ENCODE measurements around the gene TAF8. TPM values are rescaled to one million over a fixed set of nuclear protein-coding genes. Genes with fewer than 3 reads are reported as not detected.

Gene TAF8
- polyA plus RNA-seq, 1 of the 3 experiments (the other 2 are of a cell fraction): 27.8 TPM

GRCh38 chr6:42025845-42026243 is 24.5 kb upstream of the TAF8 start:
- Histone ChIP-seq H4K20me1 (ENCODE audit: insufficient read depth) (no peaks in the 10 kb centered on the region), H3K79me2 (ENCODE audit: insufficient read depth) (no peaks in the 10 kb centered on the region), H3K9me3 (no peaks in the 10 kb centered on the region), H2AFZ (ENCODE audit: low read depth) (no peak overlapping the region), H3K27ac (ENCODE audit: low read depth in 2 of 2, low read length in 1 of 2) (no peak overlapping the region), H3K4me3 (ENCODE audit: low read depth in 2 of 2, low read length in 1 of 2) (no peak overlapping the region), H3K4me1 (ENCODE audit: control insufficient read depth in 1 of 2, insufficient read depth in 2 of 2, low read depth in 1 of 2, low read length in 1 of 2) (peaks cover 6 to 7% of the 10 kb centered on the region in 2 experiments; a peak in 3 of 4 replicates), H3K9ac (no peak overlapping the region), H3F3A (replicated peaks; ENCODE audit: insufficient read depth) (no peaks in the 10 kb centered on the region), H3K36me3 (replicated peaks in 1 of 2; ENCODE audit: control insufficient read depth in 1 of 2, insufficient read depth in 2 of 2, low read length in 1 of 2) (no peaks in the 10 kb centered on the region), H3K4me2 (no peak overlapping the region), H3K27me3 (ENCODE audit: insufficient read depth) (no peaks in the 10 kb centered on the region), H3K9me2 (no peaks in the 10 kb centered on the region)
- 71% methylated on average over 7 of the region's 7 CpGs for WGBS (ENCODE audit: low lambda C conversion rate)
- no peak for DNase-seq
- no peak for TF ChIP-seq POLR2AphosphoS5 (IDR thresholded peaks at IDR 0.05; ENCODE audit: low read depth, low read length)
- TF ChIP-seq FOXJ3 (CRISPR knock-in tag; IDR thresholded peaks at IDR 0.05): no peak
- no peak for TF ChIP-seq MAX (IDR thresholded peaks at IDR 0.05; ENCODE audit: low read depth)
- TF ChIP-seq SMC3 (IDR thresholded peaks at IDR 0.05; ENCODE audit: low read depth, low read length): no peak
- TF ChIP-seq USF2 (IDR thresholded peaks at IDR 0.05; ENCODE audit: borderline replicate concordance, low read depth, low read length): no peak
- TF ChIP-seq IRF3 (IDR thresholded peaks at IDR 0.05; ENCODE audit: low read depth, low read length): no peak
- TF ChIP-seq MXI1 (IDR thresholded peaks at IDR 0.05; ENCODE audit: low read depth, low read length): no peak
- TF ChIP-seq RXRA (IDR thresholded peaks at IDR 0.05; ENCODE audit: borderline replicate concordance, low read depth): no peak
- no peak for TF ChIP-seq MEF2A (IDR thresholded peaks at IDR 0.05; ENCODE audit: borderline replicate concordance, low read depth)
- no peak for TF ChIP-seq TEAD4 (IDR thresholded peaks at IDR 0.05; ENCODE audit: borderline replicate concordance, insufficient read depth)
- no peak for TF ChIP-seq RAD21 (IDR thresholded peaks at IDR 0.05; ENCODE audit: low read length)
- TF ChIP-seq GABPA (IDR thresholded peaks at IDR 0.05; ENCODE audit: low read depth): no peak
- TF ChIP-seq, protein P1, sequence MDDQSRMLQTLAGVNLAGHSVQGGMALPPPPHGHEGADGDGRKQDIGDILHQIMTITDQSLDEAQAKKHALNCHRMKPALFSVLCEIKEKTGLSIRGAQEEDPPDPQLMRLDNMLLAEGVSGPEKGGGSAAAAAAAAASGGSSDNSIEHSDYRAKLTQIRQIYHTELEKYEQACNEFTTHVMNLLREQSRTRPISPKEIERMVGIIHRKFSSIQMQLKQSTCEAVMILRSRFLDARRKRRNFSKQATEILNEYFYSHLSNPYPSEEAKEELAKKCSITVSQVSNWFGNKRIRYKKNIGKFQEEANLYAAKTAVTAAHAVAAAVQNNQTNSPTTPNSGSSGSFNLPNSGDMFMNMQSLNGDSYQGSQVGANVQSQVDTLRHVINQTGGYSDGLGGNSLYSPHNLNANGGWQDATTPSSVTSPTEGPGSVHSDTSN (IDR thresholded peaks at IDR 0.05): no peak
- TF ChIP-seq JUND (IDR thresholded peaks at IDR 0.05): no peak
- CTCF ChIA-PET: interaction anchor here (0.6 to 4.0 kb wide), 4 partner anchors 19 to 236 kb away, joined by 3 to 20 read pairs (median 4); no protein-coding TSS in a partner anchor
- POLR2A ChIA-PET: no interaction called here

DNA sequence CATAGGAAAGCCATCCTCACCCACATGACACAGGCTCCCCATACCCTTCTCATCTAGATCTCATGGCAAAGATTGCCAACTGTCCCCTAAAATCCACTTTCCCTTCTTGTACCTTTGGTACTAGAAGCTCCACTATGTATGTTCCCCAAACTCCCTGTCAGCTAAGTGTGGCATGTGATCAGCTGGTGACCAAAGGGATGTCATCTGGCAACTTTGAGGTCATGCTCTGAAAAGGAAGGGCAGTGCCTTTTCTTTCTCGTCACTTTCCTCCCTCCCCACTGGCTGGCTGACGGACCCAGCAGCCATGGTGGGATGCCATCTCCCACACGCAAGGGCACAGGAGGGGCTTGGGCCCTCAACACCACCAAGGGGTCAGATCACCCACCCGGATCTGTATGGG is 23.8 kb upstream of the TAF8 start:
- H3K4me1 ChIP-seq (ENCODE audit: control insufficient read depth in 1 of 2, insufficient read depth in 2 of 2, low read depth in 1 of 2, low read length in 1 of 2): peaks cover 6 to 12% of the 10 kb centered on the region in 2 experiments; a peak in 3 of 4 replicates
- H3K9me2 ChIP-seq: no peaks in the 10 kb centered on the region
- no peak for DNase-seq
- H2AFZ ChIP-seq (ENCODE audit: low read depth): no peak overlapping the region
- H3K27ac ChIP-seq (ENCODE audit: low read depth in 2 of 2, low read length in 1 of 2): no peak overlapping the region
- ChIA-PET POLR2A (no interaction called here), CTCF (interaction anchor here (0.6 to 4.0 kb wide), 2 partner anchors 18 to 35 kb away, joined by 3 to 20 read pairs; no protein-coding TSS in a partner anchor)
- no peak overlapping the region for H3K4me2 ChIP-seq
- H4K20me1 ChIP-seq (ENCODE audit: insufficient read depth): no peaks in the 10 kb centered on the region
- no peak for TF ChIP-seq ELF1 (IDR thresholded peaks at IDR 0.05)
- H3K36me3 ChIP-seq (replicated peaks in 1 of 2; ENCODE audit: control insufficient read depth in 1 of 2, insufficient read depth in 2 of 2, low read length in 1 of 2): no peaks in the 10 kb centered on the region
- no peaks in the 10 kb centered on the region for H3K27me3 ChIP-seq (ENCODE audit: insufficient read depth)
- H3K4me3 ChIP-seq (ENCODE audit: low read depth in 2 of 2, low read length in 1 of 2): no peak overlapping the region
- H3K79me2 ChIP-seq (ENCODE audit: insufficient read depth): no peaks in the 10 kb centered on the region
- H3K9me3 ChIP-seq: no peaks in the 10 kb centered on the region
- WGBS (ENCODE audit: low lambda C conversion rate): 88% methylated on average over 4 of the region's 4 CpGs
- H3F3A ChIP-seq (replicated peaks; ENCODE audit: insufficient read depth): no peaks in the 10 kb centered on the region
- no peak overlapping the region for H3K9ac ChIP-seq

Data from SK-N-SH (cell line).